Activated gamma-delta T cell treated with anti-CD3 and anti-CD28 coated beads, Interleukin-2, amount 50 U/mL, for 16 hours (primary cell): ENCODE measurements around the gene CT45A8.
"Not testable (repeated sequence)": the region's sequence is repeated elsewhere in the genome, so short reads cannot be mapped to it uniquely, and the experiment has no call there.

Source experiments
- DNase-seq: peaks from one replicate; pipeline ENCODE4 v3.0.0-alpha.2; 2020; ENCODE audit warnings: low read depth

CT45A8 gene, protein sequence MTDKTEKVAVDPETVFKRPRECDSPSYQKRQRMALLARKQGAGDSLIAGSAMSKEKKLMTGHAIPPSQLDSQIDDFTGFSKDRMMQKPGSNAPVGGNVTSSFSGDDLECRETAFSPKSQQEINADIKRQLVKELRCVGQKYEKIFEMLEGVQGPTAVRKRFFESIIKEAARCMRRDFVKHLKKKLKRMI

DNA sequence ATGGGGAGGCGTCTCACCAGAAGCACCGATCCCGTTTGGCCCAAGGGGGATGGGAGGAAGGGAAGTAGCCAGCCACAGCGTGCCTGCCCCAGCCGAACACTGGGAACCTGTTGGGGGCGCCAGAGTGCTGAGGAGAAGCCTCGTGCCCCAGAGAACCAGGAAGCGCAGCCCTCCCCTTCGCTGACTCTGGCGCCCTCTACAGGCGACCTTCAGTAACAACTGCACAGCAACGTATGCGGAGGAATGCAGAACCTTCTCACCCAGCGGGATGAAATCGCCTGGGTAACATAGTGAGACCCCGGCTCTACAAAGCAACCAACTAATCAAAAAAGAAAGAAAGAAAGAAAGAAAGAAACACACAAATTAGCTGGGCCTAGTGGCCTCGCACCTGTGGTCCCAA lies at the start of gene CT45A8:
Gene CT45A8 (minus strand): TSS at position 101 of the 400 bp plus-strand sequence. CDS start 3,755 bp downstream, outside the sequence.
- not testable (repeated sequence) for DNase-seq

DNA sequence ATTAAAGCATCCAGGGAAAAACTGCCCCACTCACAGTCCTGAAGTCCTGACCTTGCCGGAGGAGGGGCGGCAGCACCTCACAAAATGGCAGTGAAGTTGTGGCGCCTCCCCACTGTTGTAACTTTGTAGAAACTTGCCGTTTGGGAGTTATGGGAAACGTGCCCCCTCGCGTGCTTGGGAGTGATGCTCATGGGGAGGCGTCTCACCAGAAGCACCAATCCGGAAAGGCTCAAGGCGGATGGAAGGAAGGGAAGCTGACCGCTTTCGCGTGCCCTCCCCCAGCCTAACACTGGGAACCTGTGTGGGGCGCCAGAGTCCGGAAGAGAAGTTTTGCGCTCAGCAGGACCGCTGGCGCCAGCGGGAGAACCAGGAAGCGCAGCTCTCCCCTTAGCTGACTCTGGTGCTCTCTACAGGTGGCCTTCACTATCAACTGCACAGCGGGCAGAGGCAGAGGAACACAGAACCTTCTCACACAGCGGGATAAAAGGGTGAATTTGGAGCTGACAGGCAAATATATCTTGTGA lies 39.0 kb upstream of the CT45A8 start, which contains the start of the genes CT45A10 and SAGE1:
Gene CT45A10 (minus strand): TSS at position 151 of the 524 bp plus-strand sequence. CDS start 8,100 bp downstream, outside the sequence.
Gene SAGE1 (plus strand): TSS at position 423 of the 524 bp plus-strand sequence. CDS start 2,527 bp downstream, outside the sequence.
- no peak for DNase-seq

- no peak for DNase-seq
Observed at GRCh38 chrX:135892781-135893180, 38.4 kb upstream of the CT45A8 start.

GRCh38 chrX:135890087-135890585 lies 35.8 kb upstream of the CT45A8 start:
- DNase-seq, result no peak

GRCh38 chrX:135888976-135889375 lies 34.6 kb upstream of the CT45A8 start:
- not testable (repeated sequence) for DNase-seq

DNA sequence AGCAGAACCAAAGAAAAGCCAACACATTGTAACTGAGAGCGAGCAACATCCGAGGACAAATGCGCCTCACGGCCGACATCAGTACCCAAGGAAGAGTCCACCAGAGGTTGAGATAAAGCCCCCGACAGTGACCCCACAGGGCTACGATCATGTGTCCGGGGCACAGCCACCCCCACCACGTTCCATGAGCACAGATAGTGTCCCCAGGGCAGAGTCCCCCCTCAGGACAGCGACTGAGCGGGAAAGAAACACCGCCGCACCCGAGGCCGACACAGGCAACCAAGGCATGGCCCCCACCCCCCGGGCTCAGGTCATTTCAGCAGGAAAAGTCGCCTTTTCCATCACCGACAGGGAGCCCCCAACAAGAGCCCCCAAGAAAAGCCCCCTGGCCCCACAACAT lies 33.9 kb upstream of the CT45A8 start:
- DNase-seq, result not testable (repeated sequence)

GRCh38 chrX:135882741-135883140 lies 28.4 kb upstream of the CT45A8 start:
- DNase-seq, result not testable (repeated sequence)

DNA sequence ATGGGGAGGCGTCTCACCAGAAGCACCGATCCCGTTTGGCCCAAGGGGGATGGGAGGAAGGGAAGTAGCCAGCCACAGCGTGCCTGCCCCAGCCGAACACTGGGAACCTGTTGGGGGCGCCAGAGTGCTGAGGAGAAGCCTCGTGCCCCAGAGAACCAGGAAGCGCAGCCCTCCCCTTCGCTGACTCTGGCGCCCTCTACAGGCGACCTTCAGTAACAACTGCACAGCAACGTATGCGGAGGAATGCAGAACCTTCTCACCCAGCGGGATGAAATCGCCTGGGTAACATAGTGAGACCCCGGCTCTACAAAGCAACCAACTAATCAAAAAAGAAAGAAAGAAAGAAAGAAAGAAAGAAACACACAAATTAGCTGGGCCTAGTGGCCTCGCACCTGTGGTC lies 17.4 kb upstream of the CT45A8 start, which contains the start of gene CT45A9:
Gene CT45A9 (minus strand): TSS at position 101 of the 400 bp plus-strand sequence. CDS start 3,751 bp downstream, outside the sequence.
- DNase-seq, result not testable (repeated sequence)

DNA sequence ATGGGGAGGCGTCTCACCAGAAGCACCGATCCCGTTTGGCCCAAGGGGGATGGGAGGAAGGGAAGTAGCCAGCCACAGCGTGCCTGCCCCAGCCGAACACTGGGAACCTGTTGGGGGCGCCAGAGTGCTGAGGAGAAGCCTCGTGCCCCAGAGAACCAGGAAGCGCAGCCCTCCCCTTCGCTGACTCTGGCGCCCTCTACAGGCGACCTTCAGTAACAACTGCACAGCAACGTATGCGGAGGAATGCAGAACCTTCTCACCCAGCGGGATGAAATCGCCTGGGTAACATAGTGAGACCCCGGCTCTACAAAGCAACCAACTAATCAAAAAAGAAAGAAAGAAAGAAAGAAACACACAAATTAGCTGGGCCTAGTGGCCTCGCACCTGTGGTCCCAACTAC lies 17.2 kb downstream of the CT45A8 start, which contains the start of gene CT45A7:
Gene CT45A7 (minus strand): TSS at position 101 of the 400 bp plus-strand sequence. CDS start 3,747 bp downstream, outside the sequence.
- DNase-seq, result not testable (repeated sequence)

DNA sequence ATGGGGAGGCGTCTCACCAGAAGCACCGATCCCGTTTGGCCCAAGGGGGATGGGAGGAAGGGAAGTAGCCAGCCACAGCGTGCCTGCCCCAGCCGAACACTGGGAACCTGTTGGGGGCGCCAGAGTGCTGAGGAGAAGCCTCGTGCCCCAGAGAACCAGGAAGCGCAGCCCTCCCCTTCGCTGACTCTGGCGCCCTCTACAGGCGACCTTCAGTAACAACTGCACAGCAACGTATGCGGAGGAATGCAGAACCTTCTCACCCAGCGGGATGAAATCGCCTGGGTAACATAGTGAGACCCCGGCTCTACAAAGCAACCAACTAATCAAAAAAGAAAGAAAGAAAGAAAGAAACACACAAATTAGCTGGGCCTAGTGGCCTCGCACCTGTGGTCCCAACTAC lies 34.4 kb downstream of the CT45A8 start, which contains the start of gene CT45A2:
Gene CT45A2 (minus strand): TSS at position 101 of the 400 bp plus-strand sequence. CDS start 3,747 bp downstream, outside the sequence.
- not testable (repeated sequence) for DNase-seq

- not testable (repeated sequence) for DNase-seq
Observed at GRCh38 chrX:135802687-135803086, 51.7 kb downstream of the CT45A8 start, which contains the start of gene CT45A6. Gene CT45A6, minus strand, starts transcription at chrX:135802787. Its CDS starts 3,794 bp downstream, at chrX:135798993.
